Measurements from ENCODE around the gene KLK12.
"Not testable (repeated sequence)": the region's sequence is repeated elsewhere in the genome, so short reads cannot be mapped to it uniquely, and the experiment has no call there.

KLK12 gene

GRCh38 chr19:51015691-51016267 lies 19.0 kb downstream of the KLK12 start:
- DNase-seq (ENCODE audit: low read depth in 2 of 2): no peak

- no peak for DNase-seq (ENCODE audit: low read depth in 2 of 2)
These were observed 20.6 kb downstream of the KLK12 start for GRCh38 chr19:51014242-51014641.

- no peak for DNase-seq (ENCODE audit: low read depth in 2 of 2)
These were observed 22.1 kb downstream of the KLK12 start for GRCh38 chr19:51012661-51013190.

- DNase-seq (ENCODE audit: low read depth in 2 of 2): no peak
These were observed 24.6 kb downstream of the KLK12 start for GRCh38 chr19:51010066-51010795.

GRCh38 chr19:51009061-51009891 lies 25.5 kb downstream of the KLK12 start:
- no peak for DNase-seq (ENCODE audit: low read depth in 2 of 2)

- DNase-seq (ENCODE audit: low read depth in 2 of 2): no peak
These were observed 27.3 kb downstream of the KLK12 start for GRCh38 chr19:51007488-51007887.

- DNase-seq (ENCODE audit: low read depth in 2 of 2): no peak
These were observed 28.4 kb downstream of the KLK12 start for GRCh38 chr19:51006406-51006805.

- DNase-seq (ENCODE audit: low read depth in 2 of 2): no peak
These were observed 29.6 kb downstream of the KLK12 start for GRCh38 chr19:51005248-51005647.

GRCh38 chr19:51003316-51003715 lies 31.5 kb downstream of the KLK12 start:
- DNase-seq (ENCODE audit: low read depth in 2 of 2): no peak

GRCh38 chr19:51002542-51003311 lies 32.1 kb downstream of the KLK12 start:
- no peak for DNase-seq (ENCODE audit: low read depth in 2 of 2)

GRCh38 chr19:51002089-51002532 lies 32.7 kb downstream of the KLK12 start:
- no peak for DNase-seq (ENCODE audit: low read depth in 2 of 2)

- DNase-seq (ENCODE audit: low read depth in 2 of 2): no peak
These were observed 33.3 kb downstream of the KLK12 start, which contains the start of gene KLK8 for GRCh38 chr19:51001515-51001914. Gene KLK8 (minus strand): TSS chr19:51001604. CDS start chr19:51001167, 437 bp downstream.

- no peak for DNase-seq (ENCODE audit: low read depth in 2 of 2)
These were observed 33.8 kb downstream of the KLK12 start for GRCh38 chr19:51000981-51001380.

GRCh38 chr19:51000426-51000825 lies 34.4 kb downstream of the KLK12 start:
- no peak for DNase-seq (ENCODE audit: low read depth in 2 of 2)

GRCh38 chr19:50998686-50999085 lies 36.1 kb downstream of the KLK12 start:
- no peak for DNase-seq (ENCODE audit: low read depth in 2 of 2)

- DNase-seq (ENCODE audit: low read depth in 2 of 2): no peak
These were observed 36.7 kb downstream of the KLK12 start for GRCh38 chr19:50998061-50998460.

- DNase-seq (ENCODE audit: low read depth in 2 of 2): no peak
These were observed 40.7 kb downstream of the KLK12 start for GRCh38 chr19:50994129-50994528.

- no peak for DNase-seq (ENCODE audit: low read depth in 2 of 2)
These were observed 42.2 kb downstream of the KLK12 start for GRCh38 chr19:50992666-50993035.

GRCh38 chr19:50984416-50984815 lies 50.4 kb downstream of the KLK12 start:
- not testable (repeated sequence) for DNase-seq (ENCODE audit: low read depth in 2 of 2)

GRCh38 chr19:50983625-50984292 lies 51.0 kb downstream of the KLK12 start, which contains the start of gene KLK7:
Gene KLK7 (minus strand): TSS chr19:50983917. CDS start chr19:50982399, 1,518 bp downstream.
- no peak for DNase-seq (ENCODE audit: low read depth in 2 of 2)

- DNase-seq (ENCODE audit: low read depth in 2 of 2): no peak
These were observed 52.6 kb downstream of the KLK12 start for GRCh38 chr19:50982186-50982585.

All from fibroblast of skin of left biceps (primary cell).